ENCODE measurements around the gene PAIP2. TPM values are rescaled to one million over a fixed set of nuclear protein-coding genes. Genes with fewer than 3 reads are reported as not detected.

PAIP2 gene
- total and polyA plus RNA-seq, 8 donors, result 12.7 to 104 (median 60.2) TPM

- no peak overlapping the region for H3K4me3 ChIP-seq
- WGBS, 5 donors, result 65 to 81% (median 71%) methylated on average over 9 of the region's 9 CpGs
- no peaks in the 10 kb centered on the region for H3K27me3 ChIP-seq
- TF ChIP-seq EP300 (IDR thresholded peaks at IDR 0.05) (no peak), CTCF (IDR thresholded peaks at IDR 0.05) (no peak), POLR2A (IDR thresholded peaks at IDR 0.05) (no peak), POLR2AphosphoS5 (IDR thresholded peaks at IDR 0.05) (no peak)
- intact Hi-C loops (cut with DNase I; ENCODE audit: low total_unique reads), result no loop called here
- peak overlapping the region in 2 of 5 donors; percentile 42 to 68 for H3K27ac ChIP-seq
- DNase-seq, result no peak
- peaks cover 5 to 58% (median 47%) of the 10 kb centered on the region in 4 donors for H3K36me3 ChIP-seq
- peaks cover 5 to 47% (median 26%) of the 10 kb centered on the region in 4 donors for H3K4me1 ChIP-seq
- no peaks in the 10 kb centered on the region for H3K9me3 ChIP-seq
These were observed 75.0 kb downstream of the PAIP2 start for GRCh38 chr5:139416651-139417050.

GRCh38 chr5:139417214-139417613 is 75.6 kb downstream of the PAIP2 start:
- Histone ChIP-seq H3K4me1 (peaks cover 5 to 47% (median 26%) of the 10 kb centered on the region in 4 donors), H3K27me3 (no peaks in the 10 kb centered on the region), H3K9me3 (no peaks in the 10 kb centered on the region), H3K36me3 (peaks cover 5 to 60% (median 44%) of the 10 kb centered on the region in 4 donors), H3K4me3 (no peak overlapping the region), H3K27ac (peak overlapping the region in 3 of 5 donors; percentile 20 to 68 (median 42))
- DNase-seq, result peak in 1 of 2 donors; percentile 64
- TF ChIP-seq POLR2A (IDR thresholded peaks at IDR 0.05) (no peak), EP300 (IDR thresholded peaks at IDR 0.05) (no peak), POLR2AphosphoS5 (IDR thresholded peaks at IDR 0.05) (peak in 1 of 3 donors; percentile 34)
- WGBS, 5 donors, result 47 to 75% (median 66%) methylated on average over 4 of the region's 4 CpGs
- intact Hi-C loops (cut with DNase I; ENCODE audit: low total_unique reads), result no loop called here

GRCh38 chr5:139418793-139419192 is 77.1 kb downstream of the PAIP2 start:
- intact Hi-C loops (cut with DNase I; ENCODE audit: low total_unique reads), result no loop called here
- Histone ChIP-seq H3K9me3 (no peaks in the 10 kb centered on the region), H3K4me3 (no peak overlapping the region), H3K27ac (peak overlapping the region in 1 of 5 donors; percentile 30), H3K4me1 (peaks cover 5 to 47% (median 26%) of the 10 kb centered on the region in 4 donors), H3K36me3 (peaks cover 5 to 55% (median 39%) of the 10 kb centered on the region in 4 donors), H3K27me3 (no peaks in the 10 kb centered on the region)
- no peak for DNase-seq
- TF ChIP-seq EP300 (IDR thresholded peaks at IDR 0.05) (no peak), CTCF (IDR thresholded peaks at IDR 0.05) (no peak), POLR2A (IDR thresholded peaks at IDR 0.05) (no peak), POLR2AphosphoS5 (IDR thresholded peaks at IDR 0.05) (no peak)
- 83 to 100% (median 91%) methylated on average over 1 of the region's 1 CpG for WGBS, 5 donors

Small RNA genes lying within 50 kb of the gene (small RNA-seq; reads per million reads assigned to genes)
- 0 reads per million in 4 donors for gene RNA5SP195

Other genes starting within 250 kb of the PAIP2 start
- gene SIL1, start 143.5 kb upstream of the PAIP2 start, total RNA-seq, result 10 to 100 TPM; 22.2 to 60.0 (median 31.8) TPM
- gene SIL1, start 143.5 kb upstream of the PAIP2 start, polyA plus RNA-seq, result 10 to 100 TPM; 26.7 to 83.6 (median 74.6) TPM
- 100 to 1,000 TPM in 4 of 5 donors, 10 to 100 TPM in 1; 73.6 to 352 (median 176) TPM for gene MATR3, start 48.1 kb upstream of the PAIP2 start, total RNA-seq
- 10 to 100 TPM; 68.2 to 86.0 (median 73.9) TPM for gene MATR3, start 48.1 kb upstream of the PAIP2 start, polyA plus RNA-seq
- under 1 TPM in 1 of 5 donors, not detected in 4; 0.37 TPM for gene SLC23A1, start 41.4 kb downstream of the PAIP2 start, total RNA-seq
- not detected for gene SLC23A1, start 41.4 kb downstream of the PAIP2 start, polyA plus RNA-seq
- 10 to 100 TPM in 1 of 5 donors, 1 to 10 TPM in 3, not detected in 1; 1.1 to 15.8 (median 1.5) TPM for gene MZB1, start 48.1 kb downstream of the PAIP2 start, total RNA-seq
- gene MZB1, start 48.1 kb downstream of the PAIP2 start, polyA plus RNA-seq, result 10 to 100 TPM in 2 of 3 donors, 1 to 10 TPM in 1; 7.6 to 14.1 (median 11.1) TPM
- under 1 TPM in 2 of 5 donors, not detected in 3; 0.73 to 0.89 TPM for gene PROB1, start 53.2 kb downstream of the PAIP2 start, total RNA-seq
- under 1 TPM; 0.55 to 0.76 (median 0.56) TPM for gene PROB1, start 53.2 kb downstream of the PAIP2 start, polyA plus RNA-seq
- 1 to 10 TPM in 1 of 5 donors, under 1 TPM in 1, not detected in 3; 0.92 to 3.6 TPM for gene SPATA24, start 62.2 kb downstream of the PAIP2 start, total RNA-seq
- gene SPATA24, start 62.2 kb downstream of the PAIP2 start, polyA plus RNA-seq, result 10 to 100 TPM in 1 of 3 donors, 1 to 10 TPM in 2; 5.4 to 10.1 (median 8.6) TPM
- gene DNAJC18, start 97.7 kb downstream of the PAIP2 start, total RNA-seq, result 10 to 100 TPM in 1 of 5 donors, 1 to 10 TPM in 1, under 1 TPM in 2, not detected in 1; under 0.01 to 12.1 (median 1.6) TPM
- gene DNAJC18, start 97.7 kb downstream of the PAIP2 start, polyA plus RNA-seq, result 1 to 10 TPM; 1.8 to 4.1 (median 2.7) TPM
- 10 to 100 TPM in 2 of 5 donors, 1 to 10 TPM in 1, not detected in 2; 7.3 to 15.2 (median 12.8) TPM for gene ECSCR, start 120.9 kb downstream of the PAIP2 start, total RNA-seq
- 1 to 10 TPM; 5.4 to 10.0 (median 7.3) TPM for gene ECSCR, start 120.9 kb downstream of the PAIP2 start, polyA plus RNA-seq
- under 1 TPM in 1 of 5 donors, not detected in 4; 0.87 TPM for gene SMIM33, start 129.2 kb downstream of the PAIP2 start, total RNA-seq
- gene SMIM33, start 129.2 kb downstream of the PAIP2 start, polyA plus RNA-seq, result under 1 TPM in 2 of 3 donors, not detected in 1; 0.13 to 0.46 TPM
- 10 to 100 TPM in 3 of 5 donors, 1 to 10 TPM in 2; 6.1 to 16.2 (median 11.1) TPM for gene STING1, start 140.9 kb downstream of the PAIP2 start, total RNA-seq
- gene STING1, start 140.9 kb downstream of the PAIP2 start, polyA plus RNA-seq, result 10 to 100 TPM in 2 of 3 donors, 1 to 10 TPM in 1; 8.8 to 23.7 (median 22.3) TPM
- gene UBE2D2, start 219.5 kb downstream of the PAIP2 start, total RNA-seq, result 100 to 1,000 TPM in 1 of 5 donors, 10 to 100 TPM in 4; 29.8 to 220 (median 76.0) TPM
- gene UBE2D2, start 219.5 kb downstream of the PAIP2 start, polyA plus RNA-seq, result 100 to 1,000 TPM in 1 of 3 donors, 10 to 100 TPM in 2; 66.4 to 106 (median 75.1) TPM